ENCODE results near the gene SCYL2.

SCYL2 gene

DNA sequence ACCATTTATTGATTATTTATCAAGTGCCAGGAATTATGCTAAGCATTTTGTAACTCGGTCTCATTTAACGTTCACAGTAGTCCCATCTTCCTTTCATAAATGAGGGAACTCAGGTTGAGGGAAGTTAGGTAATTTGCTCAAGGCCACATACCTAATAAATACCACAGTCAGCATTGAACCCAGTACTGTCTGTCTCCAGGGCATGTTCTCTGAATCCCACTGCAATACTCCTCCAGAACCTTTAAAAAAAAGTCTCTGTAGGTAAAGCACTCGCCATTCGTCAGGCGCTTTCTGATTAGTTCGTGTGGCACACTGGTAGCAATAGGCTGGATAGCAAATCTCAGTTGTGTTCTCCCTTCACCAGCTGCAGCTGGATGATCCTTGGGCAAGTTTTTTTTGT is 104.2 kb downstream of the SCYL2 start:
- Histone ChIP-seq H2AFZ (ENCODE audit: low read length, unreplicated experiment) (no peak overlapping the region), H3K27ac (ENCODE audit: low read depth, low read length) (no peak overlapping the region), H3K27me3 (ENCODE audit: insufficient read depth, low read length) (peaks cover 30% of the 10 kb centered on the region), H3K4me1 (ENCODE audit: control insufficient read depth, insufficient read depth, low read length, unreplicated experiment) (no peaks in the 10 kb centered on the region), H3K4me3 (ENCODE audit: low read depth, low read length) (no peak overlapping the region), H3K79me2 (ENCODE audit: control insufficient read depth, insufficient read depth, low read length, unreplicated experiment) (no peaks in the 10 kb centered on the region), H3K36me3 (ENCODE audit: insufficient read depth, low read length) (no peaks in the 10 kb centered on the region)

DNA sequence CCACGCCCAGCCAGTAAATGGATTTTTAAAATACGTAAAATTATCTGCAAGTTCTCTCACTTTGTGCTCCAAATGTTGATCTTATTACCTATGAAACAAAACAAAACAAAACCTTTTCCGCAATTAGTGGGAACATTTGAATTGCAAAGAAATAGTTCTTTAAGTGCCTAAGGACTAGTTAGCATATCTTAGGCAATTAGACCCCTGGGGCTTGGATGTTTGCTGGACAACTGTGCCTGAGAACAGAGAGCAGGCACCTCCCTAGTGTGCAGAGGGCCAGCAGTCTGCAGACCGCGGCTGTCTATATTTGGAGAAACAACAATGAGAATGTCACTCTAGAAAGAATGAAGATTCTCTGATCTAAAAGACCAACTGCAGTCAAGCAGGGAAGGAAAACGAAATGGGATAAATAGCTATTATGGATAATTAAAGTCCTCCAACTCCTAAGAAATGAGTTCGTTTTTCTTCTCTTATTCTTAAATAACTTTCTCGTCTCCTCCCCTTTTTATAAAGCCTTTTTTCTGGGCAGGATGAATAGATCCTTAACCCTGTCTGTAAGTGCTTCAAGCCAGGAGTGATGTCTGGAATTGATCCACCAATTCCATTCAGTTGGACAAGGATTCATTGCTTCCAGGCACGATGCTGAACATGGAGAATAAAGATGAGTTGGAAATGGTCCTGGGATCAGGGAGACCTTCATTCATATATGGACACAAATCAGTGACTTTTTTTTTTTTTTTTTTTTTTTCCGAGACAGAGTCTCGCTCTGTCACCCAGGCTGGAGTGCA is 106.1 kb downstream of the SCYL2 start:
- Histone ChIP-seq H3K27me3 (ENCODE audit: insufficient read depth, low read length) (peaks cover 33% of the 10 kb centered on the region), H3K27ac (ENCODE audit: low read depth, low read length) (no peak overlapping the region), H2AFZ (ENCODE audit: low read length, unreplicated experiment) (no peak overlapping the region), H3K4me1 (ENCODE audit: control insufficient read depth, insufficient read depth, low read length, unreplicated experiment) (no peaks in the 10 kb centered on the region), H3K4me3 (ENCODE audit: low read depth, low read length) (no peak overlapping the region), H3K36me3 (ENCODE audit: insufficient read depth, low read length) (no peaks in the 10 kb centered on the region), H3K79me2 (ENCODE audit: control insufficient read depth, insufficient read depth, low read length, unreplicated experiment) (no peaks in the 10 kb centered on the region)

DNA sequence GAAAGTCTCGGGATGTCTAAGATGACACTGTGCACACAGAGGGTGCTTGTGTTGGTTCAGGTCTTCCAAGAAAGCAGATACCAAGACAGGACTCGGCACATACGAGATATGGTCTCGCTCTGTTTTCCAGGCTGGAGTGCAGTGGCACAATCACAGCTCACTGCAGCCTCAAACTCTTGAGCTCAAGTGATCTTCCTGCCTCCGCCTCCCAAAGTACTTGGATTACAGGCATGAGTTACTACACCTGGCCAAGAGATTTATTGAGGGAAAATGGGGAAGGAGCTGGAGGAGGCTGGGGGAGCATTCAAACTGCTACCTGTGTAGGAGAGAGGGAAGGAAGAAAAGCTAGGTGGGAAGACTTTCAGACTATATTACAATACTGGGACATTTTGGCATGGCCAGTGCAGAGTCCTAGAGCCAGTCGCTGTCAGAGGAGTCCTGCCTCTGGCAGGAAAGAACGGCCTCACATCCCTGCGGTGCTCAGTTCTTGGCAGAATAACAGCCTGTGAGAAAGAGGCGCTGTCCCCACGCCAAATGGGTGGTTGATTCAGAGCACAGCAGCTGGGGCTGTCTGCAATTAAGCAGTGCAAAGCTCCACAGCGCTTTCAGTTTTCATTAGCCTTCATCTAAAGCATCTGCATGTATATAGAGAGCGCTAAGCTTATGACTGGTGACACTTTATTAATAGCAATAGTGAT is 108.2 kb downstream of the SCYL2 start:
- Histone ChIP-seq H3K36me3 (ENCODE audit: insufficient read depth, low read length) (no peaks in the 10 kb centered on the region), H3K79me2 (ENCODE audit: control insufficient read depth, insufficient read depth, low read length, unreplicated experiment) (no peaks in the 10 kb centered on the region), H3K27ac (ENCODE audit: low read depth, low read length) (no peak overlapping the region), H3K27me3 (ENCODE audit: insufficient read depth, low read length) (peaks cover 36% of the 10 kb centered on the region), H2AFZ (ENCODE audit: low read length, unreplicated experiment) (no peak overlapping the region), H3K4me3 (ENCODE audit: low read depth, low read length) (no peak overlapping the region), H3K4me1 (ENCODE audit: control insufficient read depth, insufficient read depth, low read length, unreplicated experiment) (no peaks in the 10 kb centered on the region)

DNA sequence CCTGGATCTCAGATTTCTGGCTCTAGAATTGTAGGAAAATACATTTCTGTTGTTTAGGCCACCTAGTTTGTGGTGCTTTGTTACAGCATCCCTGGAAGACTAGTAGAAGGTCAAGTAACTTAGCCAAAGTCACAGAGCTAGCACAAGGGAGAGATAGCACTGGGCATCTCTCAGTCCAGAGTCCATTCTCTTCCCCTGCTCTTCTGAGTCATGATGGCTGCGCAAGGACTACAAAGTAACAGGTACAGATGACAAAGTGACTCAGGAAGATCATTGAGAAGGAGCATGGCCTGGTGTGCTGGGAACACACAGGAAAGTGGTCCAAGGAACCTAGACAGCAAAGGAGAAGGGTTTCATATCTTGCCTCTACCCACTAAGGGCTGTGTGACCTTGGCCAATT is 109.2 kb downstream of the SCYL2 start:
- H3K27me3 ChIP-seq (ENCODE audit: insufficient read depth, low read length) = peaks cover 36% of the 10 kb centered on the region

DNA sequence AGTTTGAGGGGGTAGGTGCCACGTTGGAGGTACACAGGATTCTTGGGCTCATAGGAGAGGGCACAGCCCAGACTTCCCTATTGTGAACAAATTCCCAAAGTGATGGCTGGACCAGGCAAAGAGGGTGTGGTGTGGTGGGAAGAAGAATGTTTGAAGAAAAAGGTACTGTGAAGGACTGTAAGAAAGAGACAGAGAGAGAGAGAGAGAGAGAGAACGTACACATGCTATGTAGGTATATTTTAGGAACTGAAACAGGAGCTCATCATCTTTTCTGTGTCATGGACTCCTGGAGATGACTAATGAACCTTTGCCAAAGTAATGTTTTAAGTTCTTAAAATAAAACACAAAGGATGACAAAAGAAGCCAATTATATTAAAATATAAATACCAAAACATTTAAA is 114.4 kb downstream of the SCYL2 start:
- Histone ChIP-seq H3K4me1 (ENCODE audit: control insufficient read depth, insufficient read depth, low read length, unreplicated experiment) (no peaks in the 10 kb centered on the region), H2AFZ (ENCODE audit: low read length, unreplicated experiment) (no peak overlapping the region), H3K27me3 (ENCODE audit: insufficient read depth, low read length) (peaks cover 25% of the 10 kb centered on the region), H3K36me3 (ENCODE audit: insufficient read depth, low read length) (no peaks in the 10 kb centered on the region), H3K4me3 (ENCODE audit: low read depth, low read length) (no peak overlapping the region), H3K27ac (ENCODE audit: low read depth, low read length) (no peak overlapping the region), H3K79me2 (ENCODE audit: control insufficient read depth, insufficient read depth, low read length, unreplicated experiment) (no peaks in the 10 kb centered on the region)

More for the DNA sequence above, 109.2 kb downstream of the SCYL2 start:
- Histone ChIP-seq H3K4me3 (ENCODE audit: low read depth, low read length) (no peak overlapping the region), H3K4me1 (ENCODE audit: control insufficient read depth, insufficient read depth, low read length, unreplicated experiment) (no peaks in the 10 kb centered on the region), H3K36me3 (ENCODE audit: insufficient read depth, low read length) (no peaks in the 10 kb centered on the region), H3K27ac (ENCODE audit: low read depth, low read length) (no peak overlapping the region), H2AFZ (ENCODE audit: low read length, unreplicated experiment) (no peak overlapping the region), H3K79me2 (ENCODE audit: control insufficient read depth, insufficient read depth, low read length, unreplicated experiment) (no peaks in the 10 kb centered on the region)

DNA sequence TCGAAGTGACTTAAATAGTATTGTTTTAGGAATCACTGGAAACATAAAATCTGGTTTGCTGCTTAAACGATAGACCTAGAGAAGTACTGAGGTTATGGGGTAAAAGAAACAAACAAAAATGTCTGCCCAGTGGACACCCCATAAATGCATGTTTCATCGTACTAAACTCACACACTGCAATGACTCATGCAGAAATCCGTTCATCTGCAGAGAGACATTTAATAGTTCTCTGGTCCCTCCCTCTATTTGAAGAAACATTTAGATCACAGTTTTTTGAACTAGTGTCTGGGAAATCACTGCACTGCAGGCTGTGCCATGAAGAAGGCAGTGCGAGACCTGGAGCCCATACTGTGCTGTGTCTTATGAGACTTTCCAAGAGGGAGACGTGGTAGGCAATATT is 115.4 kb downstream of the SCYL2 start:
- Histone ChIP-seq H3K36me3 (ENCODE audit: insufficient read depth, low read length) (no peaks in the 10 kb centered on the region), H3K27me3 (ENCODE audit: insufficient read depth, low read length) (peaks cover 31% of the 10 kb centered on the region), H2AFZ (ENCODE audit: low read length, unreplicated experiment) (no peak overlapping the region), H3K79me2 (ENCODE audit: control insufficient read depth, insufficient read depth, low read length, unreplicated experiment) (no peaks in the 10 kb centered on the region), H3K27ac (ENCODE audit: low read depth, low read length) (no peak overlapping the region), H3K4me3 (ENCODE audit: low read depth, low read length) (no peak overlapping the region), H3K4me1 (ENCODE audit: control insufficient read depth, insufficient read depth, low read length, unreplicated experiment) (no peaks in the 10 kb centered on the region)

DNA sequence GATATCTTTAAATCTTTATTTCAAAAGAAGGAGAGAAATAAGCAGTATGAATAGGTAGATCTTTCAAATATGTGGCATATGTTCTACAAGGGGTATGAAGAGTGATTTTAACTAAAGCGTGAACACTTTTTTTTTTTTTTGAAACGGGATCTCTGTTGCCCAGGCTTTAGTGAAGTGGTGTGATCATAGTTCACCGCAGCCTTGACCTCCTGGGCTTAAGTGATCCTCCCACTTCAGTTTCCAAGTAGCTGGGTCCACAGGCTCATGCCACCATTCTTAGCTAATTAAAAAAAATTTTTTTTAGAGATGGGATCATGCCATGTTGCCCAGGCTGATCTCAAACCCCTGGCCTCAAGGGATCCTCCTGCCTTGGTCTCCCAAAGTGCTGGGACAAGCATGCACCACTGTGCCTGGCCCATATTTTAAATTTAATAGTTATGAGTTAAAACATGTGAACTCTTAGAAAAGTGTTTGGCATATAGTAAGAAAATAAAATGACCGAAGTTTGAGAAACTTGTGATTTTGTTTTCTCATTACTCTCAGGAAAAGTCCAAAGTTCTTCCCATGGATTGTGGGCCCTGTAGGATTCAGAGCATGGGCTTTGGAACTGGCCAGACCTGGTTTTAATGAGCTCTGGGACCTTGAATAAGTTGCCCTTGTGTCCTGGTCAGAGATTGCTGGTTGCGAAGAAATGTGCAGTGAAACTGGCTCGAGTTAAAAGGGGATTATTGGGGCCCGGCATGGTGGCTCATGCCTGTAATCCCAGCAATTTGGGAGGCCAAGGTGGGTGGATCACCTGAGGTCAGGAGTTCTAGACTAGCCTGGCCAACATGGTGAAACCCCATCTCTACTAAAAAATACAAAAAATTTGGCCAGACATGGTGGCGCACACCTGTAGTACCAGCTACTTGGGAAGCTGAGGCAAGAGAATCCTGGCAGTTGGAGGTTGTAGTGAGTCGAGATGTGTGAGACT is 116.9 kb downstream of the SCYL2 start:
- Histone ChIP-seq H3K4me1 (ENCODE audit: control insufficient read depth, insufficient read depth, low read length, unreplicated experiment) (no peaks in the 10 kb centered on the region), H2AFZ (ENCODE audit: low read length, unreplicated experiment) (no peak overlapping the region), H3K4me3 (ENCODE audit: low read depth, low read length) (no peak overlapping the region), H3K79me2 (ENCODE audit: control insufficient read depth, insufficient read depth, low read length, unreplicated experiment) (no peaks in the 10 kb centered on the region), H3K27ac (ENCODE audit: low read depth, low read length) (no peak overlapping the region), H3K36me3 (ENCODE audit: insufficient read depth, low read length) (no peaks in the 10 kb centered on the region), H3K27me3 (ENCODE audit: insufficient read depth, low read length) (peaks cover 40% of the 10 kb centered on the region)

DNA sequence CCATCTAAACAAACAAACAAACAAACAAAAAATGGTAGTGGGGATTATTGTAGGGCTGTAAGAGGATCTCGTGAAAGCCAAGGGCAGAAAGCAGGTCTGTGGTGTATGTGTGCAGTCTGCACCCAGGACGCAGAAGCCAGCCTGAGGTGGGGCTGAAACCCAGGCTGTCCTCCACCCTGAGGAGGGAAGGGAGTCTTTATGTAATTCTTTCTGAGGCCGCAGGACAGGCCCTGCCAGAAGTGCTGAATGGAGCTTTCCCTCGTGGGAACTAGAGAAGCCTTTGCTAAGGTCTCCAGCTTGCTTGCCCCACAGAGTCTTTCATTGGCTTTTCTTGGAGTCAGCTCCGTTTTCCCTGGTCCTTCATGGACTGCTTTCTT is 117.6 kb downstream of the SCYL2 start:
- H3K27ac ChIP-seq (ENCODE audit: low read depth, low read length) = no peak overlapping the region
- H3K79me2 ChIP-seq (ENCODE audit: control insufficient read depth, insufficient read depth, low read length, unreplicated experiment) = no peaks in the 10 kb centered on the region
- H3K36me3 ChIP-seq (ENCODE audit: insufficient read depth, low read length) = no peaks in the 10 kb centered on the region
- no peaks in the 10 kb centered on the region for H3K4me1 ChIP-seq (ENCODE audit: control insufficient read depth, insufficient read depth, low read length, unreplicated experiment)
- peaks cover 44% of the 10 kb centered on the region for H3K27me3 ChIP-seq (ENCODE audit: insufficient read depth, low read length)
- no peak overlapping the region for H3K4me3 ChIP-seq (ENCODE audit: low read depth, low read length)
- H2AFZ ChIP-seq (ENCODE audit: low read length, unreplicated experiment) = peak overlapping the region; percentile 11

DNA sequence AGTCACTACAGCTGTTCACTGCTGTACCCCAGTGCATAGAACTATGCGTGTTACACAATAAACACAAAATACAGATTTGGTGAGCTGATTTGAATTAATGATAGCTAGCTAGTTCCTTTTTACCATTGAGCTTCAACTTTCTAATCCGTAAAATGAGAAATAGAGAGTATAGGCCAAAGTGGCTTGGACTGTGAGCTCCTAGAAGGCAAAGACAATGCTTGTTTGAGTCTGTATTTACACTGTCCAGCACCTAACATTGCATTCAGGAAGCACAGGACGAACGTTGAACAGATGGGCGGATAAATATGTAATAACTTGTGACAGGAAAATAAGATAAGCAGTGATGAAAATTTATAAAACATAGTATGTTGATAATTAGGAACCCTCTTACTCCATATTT is 121.4 kb downstream of the SCYL2 start:
- H3K79me2 ChIP-seq (ENCODE audit: control insufficient read depth, insufficient read depth, low read length, unreplicated experiment) = no peaks in the 10 kb centered on the region
- no peak overlapping the region for H3K4me3 ChIP-seq (ENCODE audit: low read depth, low read length)
- no peak overlapping the region for H3K27ac ChIP-seq (ENCODE audit: low read depth, low read length)
- H3K27me3 ChIP-seq (ENCODE audit: insufficient read depth, low read length) = peaks cover 35% of the 10 kb centered on the region
- no peaks in the 10 kb centered on the region for H3K36me3 ChIP-seq (ENCODE audit: insufficient read depth, low read length)
- no peak overlapping the region for H2AFZ ChIP-seq (ENCODE audit: low read length, unreplicated experiment)
- H3K4me1 ChIP-seq (ENCODE audit: control insufficient read depth, insufficient read depth, low read length, unreplicated experiment) = no peaks in the 10 kb centered on the region
